Body of pancreas (tissue), 4 donors: ENCODE results near the gene DAP3. TPM values are rescaled to one million over a fixed set of nuclear protein-coding genes. Genes with fewer than 3 reads are reported as not detected.
"Not testable (repeated sequence)": the region's sequence is repeated elsewhere in the genome, so short reads cannot be mapped to it uniquely, and the experiment has no call there.

Experiments used
- ATAC-seq: fragments of 150-250 bp; one replicate; pipeline ENCODE4 v1.9.1; 2016
- DNase-seq, 4 donors: peaks; one replicate each; pipeline ENCODE4 v3.0.0-alpha.2; 2019
- H3K27ac ChIP-seq, 4 donors: fragments of 200-600 bp; sonication (generic); 1 replicate in 3 of 4; 2 replicates in 1 of 4; pipeline versions ENCODE4 v1.5.1 to v1.6.1; 2016 to 2019; ENCODE audit warnings: mild to moderate bottlenecking in 1 of 4, mixed read lengths in 1 of 4, moderate library complexity in 1 of 4
- H3K27me3 ChIP-seq, 2 donors: fragments of 200-600 bp; sonication (generic); one replicate each; pipeline ENCODE4 v1.6.0; 2016; ENCODE audit warnings: mild to moderate bottlenecking in 1 of 2
- H3K36me3 ChIP-seq, 2 donors: fragments of 200-600 bp; sonication (generic); replicated peaks in 1 of 2; 2 replicates each; pipeline ENCODE4 v1.5.1; 2016; ENCODE audit warnings: low read depth in 2 of 2; ENCODE audit not compliant: insufficient read depth in 1 of 2
- H3K4me1 ChIP-seq: fragments of 200-600 bp; sonication (generic); one replicate; pipeline ENCODE4 v1.6.0; 2016
- H3K4me3 ChIP-seq, 2 donors: fragments of 200-600 bp; sonication (generic); 1 replicate in 1 of 2; 2 replicates in 1 of 2; pipeline ENCODE4 v1.5.1; 2016 to 2019
- H3K9me3 ChIP-seq, 3 donors: fragments of 200-600 bp; sonication (generic); 1 replicate in 2 of 3; 2 replicates in 1 of 3; pipeline ENCODE4 v1.5.1; 2016
- CTCF ChIP-seq, 7 experiments: fragments of 450-650 bp in 4 of 7; fragments of 200-600 bp in 3 of 7; sonication (generic) in 3 of 7; IDR thresholded peaks; one replicate each; pipeline ENCODE4 v1.5.1; 2016 to 2019; ENCODE audit warnings: antibody characterized with exemption in 7 of 7
- POLR2A ChIP-seq, 3 donors: fragments of 450-650 bp; IDR thresholded peaks; one replicate each; pipeline ENCODE4 v1.6.1; 2016; ENCODE audit warnings: antibody characterized with exemption in 3 of 3, mild to moderate bottlenecking in 2 of 3
- WGBS, 2 donors: methylation state at CpG; one replicate each; pipeline ENCODE4 v1.1.5; 2017; 5-methylcytosine and 5-hydroxymethylcytosine counted together
- intact Hi-C: fragments of 100-400 bp; cut with DNase I; formaldehyde crosslinking; loops from one replicate; pipeline ENCODE4 v1.15.1; 2023
- total RNA-seq, 2 donors: library from RNA; depleted of rRNA; stranded (reverse); fragments of >200 nt; gene quantifications; one replicate each; pipeline ENCODE4 v1.1.0, GENCODE V29; 2016

DAP3 gene
- total RNA-seq, 2 donors from 2014 or later = 71.9 to 110 TPM

GRCh38 chr1:155759966-155760630 lies 71.2 kb downstream of the DAP3 start:
- intact Hi-C loops = no loop called here
- TF ChIP-seq POLR2A (IDR thresholded peaks at IDR 0.05) = no peak
- TF ChIP-seq CTCF (IDR thresholded peaks at IDR 0.05) = no peak
- 97 to 98% methylated on average over 4 of the region's 4 CpGs for WGBS, 2 donors

GRCh38 chr1:155760751-155761475 lies 72.0 kb downstream of the DAP3 start:
- no peak overlapping the region for H3K4me3 ChIP-seq
- no peaks in the 10 kb centered on the region for H3K9me3 ChIP-seq
- H3K27ac ChIP-seq = no peak overlapping the region
- H3K4me1 ChIP-seq = no peaks in the 10 kb centered on the region
- TF ChIP-seq POLR2A (IDR thresholded peaks at IDR 0.05) (no peak), CTCF (IDR thresholded peaks at IDR 0.05) (no peak)
- WGBS, 2 donors = 84 to 88% methylated on average over 2 of the region's 2 CpGs
- no peak for ATAC-seq
- no peaks in the 10 kb centered on the region for H3K27me3 ChIP-seq
- DNase-seq = no peak
- H3K36me3 ChIP-seq = peaks cover 3 to 28% of the 10 kb centered on the region in 2 donors
- intact Hi-C loops = no loop called here

More at GRCh38 chr1:155759966-155760630, 71.2 kb downstream of the DAP3 start:
- H3K4me1 ChIP-seq = no peaks in the 10 kb centered on the region
- no peak overlapping the region for H3K27ac ChIP-seq
- no peak for DNase-seq
- ATAC-seq = no peak
- H3K27me3 ChIP-seq = no peaks in the 10 kb centered on the region
- H3K36me3 ChIP-seq = peaks cover 0 to 26% of the 10 kb centered on the region in 2 donors
- no peak overlapping the region for H3K4me3 ChIP-seq
- H3K9me3 ChIP-seq = no peaks in the 10 kb centered on the region

GRCh38 chr1:155761736-155762405 lies 73.0 kb downstream of the DAP3 start:
- Histone ChIP-seq H3K27me3 (no peaks in the 10 kb centered on the region), H3K36me3 (peaks cover 10 to 30% of the 10 kb centered on the region in 2 donors), H3K27ac (no peak overlapping the region), H3K4me1 (no peaks in the 10 kb centered on the region), H3K9me3 (no peaks in the 10 kb centered on the region), H3K4me3 (no peak overlapping the region)
- intact Hi-C loops = no loop called here
- DNase-seq (no peak), ATAC-seq (no peak)
- 97 to 99% methylated on average over 8 to 11 of the region's 11 CpGs for WGBS, 2 donors
- TF ChIP-seq POLR2A (IDR thresholded peaks at IDR 0.05) = no peak

GRCh38 chr1:155763090-155763815 lies 74.4 kb downstream of the DAP3 start:
- H3K27ac ChIP-seq, H3K4me1 ChIP-seq, ATAC-seq, H3K4me3 ChIP-seq, intact Hi-C loops, H3K27me3 ChIP-seq, H3K9me3 ChIP-seq: not testable (repeated sequence)
- peaks cover 10 to 29% of the 10 kb centered on the region in 2 donors for H3K36me3 ChIP-seq
- 85 to 93% methylated on average over 5 to 6 of the region's 6 CpGs for WGBS, 2 donors
- DNase-seq = peak; percentile 18 to 56 (median 34)

GRCh38 chr1:155763989-155764388 lies 75.1 kb downstream of the DAP3 start:
- peaks cover 13 to 29% of the 10 kb centered on the region in 2 donors for H3K36me3 ChIP-seq
- H3K27ac ChIP-seq, H3K27me3 ChIP-seq, H3K9me3 ChIP-seq, H3K4me1 ChIP-seq, DNase-seq, ATAC-seq, intact Hi-C loops, H3K4me3 ChIP-seq: not testable (repeated sequence)
- 78 to 96% methylated on average over 7 of the region's 7 CpGs for WGBS, 2 donors

- DNase-seq, H3K27ac ChIP-seq, H3K4me1 ChIP-seq, H3K9me3 ChIP-seq, H3K27me3 ChIP-seq, ATAC-seq, H3K4me3 ChIP-seq, intact Hi-C loops: not testable (repeated sequence)
- WGBS, 2 donors = 86 to 87% methylated on average over 3 to 4 of the region's 5 CpGs
- H3K36me3 ChIP-seq = peaks cover 14 to 30% of the 10 kb centered on the region in 2 donors
These were observed 78.6 kb downstream of the DAP3 start for GRCh38 chr1:155767399-155767989.
